ENCODE data around the gene GIGYF1.

DNA sequence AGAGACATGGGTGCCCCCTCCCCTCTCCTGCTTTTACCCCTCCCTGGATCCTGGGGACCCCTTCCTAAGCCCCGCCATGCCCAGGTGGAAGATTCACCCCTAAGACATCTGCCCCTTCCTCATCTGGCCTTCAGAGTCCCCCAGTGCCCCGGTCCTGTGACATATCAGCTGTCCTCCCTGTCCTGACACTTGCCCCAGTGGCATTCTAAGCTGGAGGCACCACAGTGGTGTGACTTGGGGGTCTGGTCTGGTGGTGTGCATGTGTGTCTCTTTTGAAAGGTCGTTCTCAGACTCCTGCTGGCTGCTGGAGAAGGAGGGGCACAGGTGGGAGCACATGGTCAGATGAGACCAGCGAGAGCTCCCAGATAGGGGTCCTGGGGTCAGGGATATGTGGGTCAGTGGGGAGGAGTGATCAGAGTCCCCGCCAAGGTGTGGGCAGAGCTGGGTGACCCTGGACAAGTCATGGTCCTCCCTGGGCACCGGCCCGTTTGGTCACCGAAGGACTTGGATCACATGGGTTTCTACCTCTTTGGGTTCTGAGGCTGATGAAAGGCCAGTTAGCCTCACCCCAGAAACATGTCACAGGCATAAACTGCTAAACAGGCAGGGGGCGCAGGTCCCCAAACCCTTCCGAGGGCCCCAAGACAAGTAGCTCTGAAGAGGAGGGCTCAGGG is 52.1 kb downstream of the GIGYF1 start:
- TF ChIP-seq, protein P1, sequence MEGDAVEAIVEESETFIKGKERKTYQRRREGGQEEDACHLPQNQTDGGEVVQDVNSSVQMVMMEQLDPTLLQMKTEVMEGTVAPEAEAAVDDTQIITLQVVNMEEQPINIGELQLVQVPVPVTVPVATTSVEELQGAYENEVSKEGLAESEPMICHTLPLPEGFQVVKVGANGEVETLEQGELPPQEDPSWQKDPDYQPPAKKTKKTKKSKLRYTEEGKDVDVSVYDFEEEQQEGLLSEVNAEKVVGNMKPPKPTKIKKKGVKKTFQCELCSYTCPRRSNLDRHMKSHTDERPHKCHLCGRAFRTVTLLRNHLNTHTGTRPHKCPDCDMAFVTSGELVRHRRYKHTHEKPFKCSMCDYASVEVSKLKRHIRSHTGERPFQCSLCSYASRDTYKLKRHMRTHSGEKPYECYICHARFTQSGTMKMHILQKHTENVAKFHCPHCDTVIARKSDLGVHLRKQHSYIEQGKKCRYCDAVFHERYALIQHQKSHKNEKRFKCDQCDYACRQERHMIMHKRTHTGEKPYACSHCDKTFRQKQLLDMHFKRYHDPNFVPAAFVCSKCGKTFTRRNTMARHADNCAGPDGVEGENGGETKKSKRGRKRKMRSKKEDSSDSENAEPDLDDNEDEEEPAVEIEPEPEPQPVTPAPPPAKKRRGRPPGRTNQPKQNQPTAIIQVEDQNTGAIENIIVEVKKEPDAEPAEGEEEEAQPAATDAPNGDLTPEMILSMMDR (IDR thresholded peaks at IDR 0.05), result no peak
- no peak for TF ChIP-seq POLR2A (IDR thresholded peaks at IDR 0.05)
